Urinary bladder (tissue), 4 donors: Measurements from ENCODE around the gene GPR132. TPM values are rescaled to one million over a fixed set of nuclear protein-coding genes. Genes with fewer than 3 reads are reported as not detected.
"Not testable (repeated sequence)": the region's sequence is repeated elsewhere in the genome, so short reads cannot be mapped to it uniquely, and the experiment has no call there.

ENCODE experiments used
- DNase-seq: peaks from one replicate; pipeline ENCODE4 v3.0.0-alpha.2; 2015; ENCODE audit errors: extremely low spot score
- H3K27ac ChIP-seq: one replicate; pipeline ENCODE4 v1.5.1; 2013; ENCODE audit warnings: low read depth, mild to moderate bottlenecking, moderate library complexity
- H3K36me3 ChIP-seq: one replicate; pipeline ENCODE4 v1.6.1; 2013; ENCODE audit warnings: mild to moderate bottlenecking, moderate library complexity; ENCODE audit not compliant: insufficient read depth
- H3K4me1 ChIP-seq: one replicate; pipeline ENCODE4 v1.6.1; 2013; ENCODE audit warnings: mild to moderate bottlenecking, moderate library complexity; ENCODE audit not compliant: insufficient read depth
- H3K4me3 ChIP-seq: one replicate; pipeline ENCODE4 v1.5.1; 2013; ENCODE audit warnings: low read depth, low read length
- whole genome bisulfite sequencing: extraction: QIAGEN DNeasy Blood & Tissue Kit; methylation state at CpG from one replicate; pipeline ENCODE4 v1.1.7; 2013; 5-methylcytosine and 5-hydroxymethylcytosine counted together
- polyA plus RNA-seq: library from polyadenylated mRNA; stranded (reverse); fragments of 200-250 nt; gene quantifications from one replicate; pipeline ENCODE4 v1.2.3, GENCODE V29; 2013
- total RNA-seq: library from RNA; depleted of rRNA; stranded (reverse); fragments of >200 nt; gene quantifications from one replicate; pipeline ENCODE4 v1.2.3, GENCODE V29; 2014
- donor health status: healthy with polysubstance abuse.
- donor health status: healthy.

The GPR132 gene
- total RNA-seq: 1.7 TPM
- 1.3 TPM for polyA plus RNA-seq

DNA sequence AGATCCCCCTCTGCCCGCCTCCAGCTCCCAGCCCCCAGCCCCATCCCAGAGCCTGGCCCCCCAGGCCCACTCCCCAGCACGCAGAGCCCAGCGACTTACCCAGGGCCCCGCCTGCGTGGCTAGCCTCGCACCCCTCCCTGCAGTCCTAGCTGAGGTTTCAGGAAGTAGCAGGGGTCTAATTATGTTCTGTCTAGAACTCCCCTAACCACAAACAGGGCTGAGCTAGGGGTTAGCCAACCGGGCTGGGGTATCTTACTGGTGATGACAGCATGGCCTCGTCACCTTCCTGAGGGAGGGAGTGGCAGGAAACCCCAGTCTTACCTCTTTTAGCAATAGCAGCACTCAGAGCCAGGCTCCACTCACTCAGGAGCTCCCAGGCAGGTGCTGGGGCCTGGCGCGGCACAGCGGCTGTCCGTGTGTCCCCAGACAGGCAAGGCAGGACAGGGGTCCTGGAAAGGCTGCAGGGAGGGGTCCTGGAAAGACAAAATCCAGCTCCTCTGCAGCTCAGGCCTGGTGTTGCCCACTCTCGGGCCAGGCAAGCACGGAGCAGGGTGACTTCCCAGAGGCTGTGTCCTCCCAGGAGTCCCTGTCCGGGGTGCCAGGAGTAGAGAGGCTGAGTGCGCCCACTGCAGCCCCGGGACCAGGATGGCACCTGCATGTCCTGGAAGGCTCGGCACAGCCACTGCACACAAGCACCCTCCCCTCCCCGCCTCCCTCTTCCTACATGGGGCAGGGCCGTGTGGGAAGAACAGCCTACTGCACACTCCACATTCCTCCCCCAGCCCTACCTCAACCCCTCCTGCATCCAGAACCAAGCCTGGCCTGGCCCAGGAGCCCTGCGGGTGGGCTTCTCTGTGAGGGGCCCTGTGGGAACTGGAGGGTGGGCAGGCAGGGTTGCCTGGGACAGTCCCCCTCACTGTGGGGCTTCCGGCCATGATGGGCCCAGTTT lies at the start of gene GPR132:
GPR132 (minus strand) TSS at position 151 of the 949 bp plus-strand sequence. CDS start 10,010 bp downstream, outside the sequence.
- Histone ChIP-seq H3K27ac (peak within 1 kb of the TSS; percentile 44), H3K4me3 (peak within 1 kb of the TSS; percentile 27)

GRCh38 chr14:105109243-105109642 lies 44.0 kb upstream of the GPR132 start:
- H3K4me1 ChIP-seq, H3K36me3 ChIP-seq, H3K27ac ChIP-seq, DNase-seq, H3K4me3 ChIP-seq: not testable (repeated sequence)
- 82% methylated on average over 8 of the region's 8 CpGs for WGBS

More for the DNA sequence above, at the start of gene GPR132:
- Histone ChIP-seq H3K36me3 (no peaks in the 10 kb centered on the region), H3K4me1 (no peaks in the 10 kb centered on the region)
- no peak for DNase-seq
- WGBS: 69% methylated on average over 22 of the region's 22 CpGs

DNA sequence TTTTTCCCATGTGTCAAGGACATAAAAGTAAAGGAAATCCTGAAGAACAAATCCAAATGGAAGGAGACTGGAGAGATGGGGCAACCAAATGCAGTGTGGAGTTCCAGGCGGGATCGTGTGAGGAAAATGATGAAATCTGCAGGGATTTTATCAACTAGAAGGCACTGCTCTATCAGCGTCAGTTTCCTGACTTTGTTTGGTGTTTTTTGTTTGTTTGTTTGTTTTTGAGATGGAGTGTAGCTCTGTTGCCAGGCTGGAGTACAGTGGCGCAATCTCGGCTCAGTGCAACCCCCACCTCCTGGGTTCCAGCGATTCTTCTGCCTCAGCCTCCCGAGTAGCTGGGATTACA lies 43.3 kb upstream of the GPR132 start:
- Histone ChIP-seq H3K4me3 (no peak overlapping the region), H3K27ac (no peak overlapping the region), H3K36me3 (no peaks in the 10 kb centered on the region), H3K4me1 (no peaks in the 10 kb centered on the region)
- no peak for DNase-seq
- 76% methylated on average over 7 of the region's 7 CpGs for WGBS

- no peak overlapping the region for H3K4me3 ChIP-seq
- WGBS: 76% methylated on average over 9 of the region's 9 CpGs
- H3K4me1 ChIP-seq: no peaks in the 10 kb centered on the region
- H3K27ac ChIP-seq: no peak overlapping the region
- DNase-seq: no peak
- H3K36me3 ChIP-seq: no peaks in the 10 kb centered on the region
Measured at GRCh38 chr14:105107781-105108515, 42.7 kb upstream of the GPR132 start.

DNA sequence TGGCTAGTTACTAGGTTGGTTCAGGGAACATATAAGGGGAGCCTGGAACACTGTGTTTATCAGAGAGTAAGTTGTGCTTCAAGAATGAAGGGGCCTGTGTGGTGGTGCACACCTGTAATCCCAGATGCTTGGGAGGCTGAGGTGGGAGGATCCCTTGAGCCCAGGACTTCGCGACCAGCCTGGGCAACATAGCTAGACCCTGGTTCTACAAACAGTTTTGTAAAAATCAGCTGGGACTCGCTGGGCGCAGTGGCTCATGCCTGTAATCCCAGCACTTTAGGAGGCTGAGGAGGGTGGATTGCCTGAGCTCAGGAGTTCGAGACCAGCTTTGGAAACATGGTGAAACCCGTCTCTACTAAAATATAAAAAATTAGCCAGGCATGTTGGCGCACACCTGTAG lies 42.1 kb upstream of the GPR132 start:
- Histone ChIP-seq H3K4me3 (no peak overlapping the region), H3K27ac (no peak overlapping the region), H3K4me1 (no peaks in the 10 kb centered on the region), H3K36me3 (no peaks in the 10 kb centered on the region)
- 90% methylated on average over 7 of the region's 7 CpGs for WGBS
- no peak for DNase-seq

DNA sequence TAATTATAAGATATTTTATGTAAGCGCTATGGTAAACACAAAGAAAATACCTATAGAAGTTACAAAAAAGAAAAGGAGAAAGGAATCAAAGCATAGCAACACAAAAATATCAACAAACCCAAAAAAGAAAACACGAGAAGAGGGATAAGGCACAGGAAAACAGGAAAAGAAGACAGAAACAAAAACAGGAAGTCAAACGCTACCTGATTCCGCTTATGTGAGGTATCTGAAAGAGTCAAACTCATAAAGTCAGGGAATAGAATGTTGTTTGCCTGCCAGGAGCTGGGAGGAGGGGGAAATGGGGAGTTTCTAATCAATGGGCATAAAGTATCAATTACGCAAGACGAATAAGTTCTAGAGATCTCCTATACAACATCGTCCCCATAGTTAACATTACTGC lies 39.9 kb upstream of the GPR132 start:
- no peaks in the 10 kb centered on the region for H3K36me3 ChIP-seq
- no peaks in the 10 kb centered on the region for H3K4me1 ChIP-seq
- DNase-seq: no peak
- WGBS: 51% methylated on average over 7 of the region's 7 CpGs
- no peak overlapping the region for H3K4me3 ChIP-seq
- H3K27ac ChIP-seq: no peak overlapping the region

DNA sequence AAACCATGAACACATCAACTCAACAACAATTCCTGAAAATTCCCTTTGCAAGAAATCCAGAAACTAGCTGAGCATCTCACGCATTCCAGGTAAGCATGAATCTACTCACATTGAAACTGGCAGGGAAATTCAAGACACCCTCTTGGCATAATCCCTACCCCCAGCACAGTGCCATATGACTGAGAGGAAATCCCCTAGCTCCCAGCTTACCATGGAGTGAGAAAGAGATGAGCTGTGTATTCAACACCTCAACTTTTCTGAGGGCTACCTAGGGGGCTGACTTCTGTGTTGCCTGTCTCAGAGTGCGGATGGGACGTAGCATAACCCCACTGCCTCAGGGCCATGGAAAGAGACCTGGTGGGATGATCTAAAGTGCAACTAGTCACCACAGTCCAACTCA lies 37.7 kb upstream of the GPR132 start:
- 97% methylated on average over 3 of the region's 3 CpGs for WGBS
- no peak overlapping the region for H3K4me3 ChIP-seq
- H3K36me3 ChIP-seq: no peaks in the 10 kb centered on the region
- H3K27ac ChIP-seq: no peak overlapping the region
- no peaks in the 10 kb centered on the region for H3K4me1 ChIP-seq
- no peak for DNase-seq

GRCh38 chr14:105102361-105102870 lies 37.2 kb upstream of the GPR132 start:
- Histone ChIP-seq H3K4me3 (no peak overlapping the region), H3K4me1 (no peaks in the 10 kb centered on the region), H3K36me3 (no peaks in the 10 kb centered on the region), H3K27ac (no peak overlapping the region)
- DNase-seq: no peak
- WGBS: 91% methylated on average over 7 of the region's 7 CpGs

DNA sequence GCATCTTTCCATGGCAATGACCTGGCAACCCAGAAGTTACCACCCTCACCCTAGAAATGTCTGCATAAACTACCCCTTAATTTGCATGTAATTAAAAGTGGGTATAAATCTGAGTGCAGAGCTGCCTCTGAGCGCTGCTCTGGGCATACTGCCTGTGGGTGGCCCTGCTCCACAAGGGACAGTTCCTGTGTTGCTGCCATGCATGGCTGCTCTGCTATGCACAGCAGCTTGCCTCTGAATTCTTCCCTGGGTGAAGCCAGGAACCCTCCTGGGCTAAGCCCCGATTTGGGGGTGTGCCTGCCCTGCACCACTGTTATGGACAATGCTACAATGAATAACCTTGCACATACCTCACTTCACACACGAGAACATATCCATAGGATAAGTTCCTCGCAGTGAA lies 35.7 kb upstream of the GPR132 start:
- DNase-seq: no peak
- H3K4me1 ChIP-seq: no peaks in the 10 kb centered on the region
- H3K27ac ChIP-seq: no peak overlapping the region
- no peak overlapping the region for H3K4me3 ChIP-seq
- 89% methylated on average over 4 of the region's 4 CpGs for WGBS
- no peaks in the 10 kb centered on the region for H3K36me3 ChIP-seq

DNA sequence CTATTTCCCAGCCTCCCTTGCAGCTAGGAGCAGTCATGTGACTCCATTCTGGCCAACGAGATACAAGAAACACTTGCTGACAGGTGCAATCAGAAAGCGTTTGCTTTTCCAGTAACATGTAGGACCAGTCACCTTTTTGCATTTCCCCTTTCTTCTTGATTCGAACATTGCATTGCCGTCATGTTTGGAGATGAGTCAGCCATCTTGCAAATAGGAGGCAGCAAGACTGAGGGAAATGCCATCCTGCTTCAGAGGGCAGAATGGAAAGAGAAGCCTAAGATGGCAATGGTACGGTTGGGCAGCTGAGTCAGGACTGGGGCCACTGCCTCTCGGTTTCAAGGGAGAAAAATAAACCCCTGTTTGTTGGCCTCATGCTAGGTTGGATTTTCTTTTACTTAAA lies 34.5 kb upstream of the GPR132 start:
- WGBS: 89% methylated on average over 6 of the region's 6 CpGs
- no peak overlapping the region for H3K27ac ChIP-seq
- DNase-seq: no peak
- no peaks in the 10 kb centered on the region for H3K4me1 ChIP-seq
- H3K4me3 ChIP-seq: no peak overlapping the region
- H3K36me3 ChIP-seq: no peaks in the 10 kb centered on the region

DNA sequence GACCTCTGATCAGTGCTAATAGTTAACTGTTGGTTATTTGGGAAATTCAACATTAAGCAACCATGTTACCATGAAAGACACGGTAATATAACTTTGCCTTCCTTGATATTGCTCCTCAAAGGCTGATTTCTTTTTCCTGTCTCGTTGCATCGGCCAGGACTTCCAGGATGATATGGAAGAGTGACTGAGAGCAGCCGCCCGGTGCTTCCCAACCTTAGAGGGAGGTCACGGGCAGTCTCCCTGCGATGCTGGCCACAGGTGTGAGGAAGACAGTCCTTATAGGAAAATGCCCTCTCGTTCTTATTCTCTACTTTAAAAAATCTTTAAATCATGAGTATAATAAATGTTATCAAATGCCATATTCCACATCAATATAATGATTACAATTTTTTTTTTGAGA lies 33.1 kb upstream of the GPR132 start:
- Histone ChIP-seq H3K36me3 (no peaks in the 10 kb centered on the region), H3K4me1 (no peaks in the 10 kb centered on the region), H3K4me3 (no peak overlapping the region), H3K27ac (no peak overlapping the region)
- DNase-seq: no peak
- WGBS: 92% methylated on average over 8 of the region's 8 CpGs

DNA sequence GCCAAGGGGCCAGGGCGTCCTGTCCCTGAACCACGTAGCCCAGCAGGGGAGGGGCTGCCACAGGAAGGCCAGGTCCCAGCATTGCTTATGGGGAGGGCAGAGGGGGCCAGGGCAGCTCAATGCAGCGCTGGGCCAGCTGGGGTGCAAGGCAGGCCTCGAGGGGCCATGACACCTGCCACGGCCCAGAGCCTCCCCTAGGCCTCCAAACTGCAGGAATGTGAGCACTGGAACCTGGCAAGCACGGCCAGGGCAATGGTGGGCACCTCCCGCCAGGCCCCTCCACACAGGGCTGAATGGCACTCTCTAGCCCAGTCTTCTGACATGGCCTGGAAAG lies 32.5 kb upstream of the GPR132 start:
- 85% methylated on average over 7 of the region's 7 CpGs for WGBS

DNA sequence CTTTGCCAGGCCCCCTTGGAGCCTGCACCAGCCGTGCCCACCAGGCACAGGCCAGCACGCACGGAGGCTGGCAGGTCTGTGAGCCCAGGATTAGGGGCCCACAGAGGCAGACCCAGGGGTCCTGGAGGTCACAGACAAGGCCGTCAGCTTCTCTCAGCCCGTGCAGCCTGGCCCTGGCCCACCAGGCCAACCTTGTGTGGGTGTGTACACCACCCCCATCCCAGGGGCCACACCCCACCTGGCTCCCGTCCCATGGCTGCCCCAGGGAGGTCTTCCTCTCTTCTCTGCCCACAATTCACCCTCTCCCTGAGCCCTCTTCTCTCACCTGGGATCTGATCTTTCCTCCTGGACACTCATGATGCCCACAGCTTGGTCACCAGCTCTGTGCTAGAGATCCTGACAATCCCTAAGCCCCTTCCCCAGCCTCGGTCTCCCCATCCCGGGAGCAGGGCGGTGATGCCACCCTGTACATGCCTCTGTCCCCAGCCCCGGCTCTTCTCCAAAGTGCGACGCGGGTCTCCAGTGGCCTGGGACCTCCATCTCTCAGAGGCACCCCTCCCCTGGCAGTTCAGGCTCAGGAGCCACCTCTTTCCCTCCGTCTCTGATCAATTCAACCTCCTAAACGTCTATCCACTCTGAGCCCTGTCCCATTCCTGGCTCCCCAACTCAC lies 31.1 kb upstream of the GPR132 start:
- Histone ChIP-seq H3K4me3 (no peak overlapping the region), H3K4me1 (no peaks in the 10 kb centered on the region), H3K36me3 (no peaks in the 10 kb centered on the region), H3K27ac (no peak overlapping the region)
- WGBS: 84% methylated on average over 15 of the region's 15 CpGs
- DNase-seq: no peak

More for the DNA sequence above, 32.5 kb upstream of the GPR132 start:
- Histone ChIP-seq H3K4me3 (no peak overlapping the region), H3K4me1 (no peaks in the 10 kb centered on the region), H3K27ac (no peak overlapping the region), H3K36me3 (no peaks in the 10 kb centered on the region)
- DNase-seq: no peak
